Peyer's patch (tissue), 4 donors: ENCODE results near the gene ZNF831.

Experiments used
- POLR2A ChIP-seq, 2 donors: fragments of 450-650 bp; IDR thresholded peaks; one replicate each; pipeline ENCODE4 v1.5.1; 2017; ENCODE audit warnings: antibody characterized with exemption in 2 of 2, mild to moderate bottlenecking in 2 of 2, moderate library complexity in 2 of 2
- TF ChIP-seq, protein P1 (sequence below), 6 experiments: fragments of 450-650 bp in 4 of 6; fragments of 200-600 bp in 2 of 6; sonication (generic) in 1 of 6; IDR thresholded peaks; one replicate each; pipeline ENCODE4 v1.5.1; 2017 to 2019; ENCODE audit warnings: antibody characterized with exemption in 6 of 6, mild to moderate bottlenecking in 3 of 6, moderate library complexity in 1 of 6

DNA sequence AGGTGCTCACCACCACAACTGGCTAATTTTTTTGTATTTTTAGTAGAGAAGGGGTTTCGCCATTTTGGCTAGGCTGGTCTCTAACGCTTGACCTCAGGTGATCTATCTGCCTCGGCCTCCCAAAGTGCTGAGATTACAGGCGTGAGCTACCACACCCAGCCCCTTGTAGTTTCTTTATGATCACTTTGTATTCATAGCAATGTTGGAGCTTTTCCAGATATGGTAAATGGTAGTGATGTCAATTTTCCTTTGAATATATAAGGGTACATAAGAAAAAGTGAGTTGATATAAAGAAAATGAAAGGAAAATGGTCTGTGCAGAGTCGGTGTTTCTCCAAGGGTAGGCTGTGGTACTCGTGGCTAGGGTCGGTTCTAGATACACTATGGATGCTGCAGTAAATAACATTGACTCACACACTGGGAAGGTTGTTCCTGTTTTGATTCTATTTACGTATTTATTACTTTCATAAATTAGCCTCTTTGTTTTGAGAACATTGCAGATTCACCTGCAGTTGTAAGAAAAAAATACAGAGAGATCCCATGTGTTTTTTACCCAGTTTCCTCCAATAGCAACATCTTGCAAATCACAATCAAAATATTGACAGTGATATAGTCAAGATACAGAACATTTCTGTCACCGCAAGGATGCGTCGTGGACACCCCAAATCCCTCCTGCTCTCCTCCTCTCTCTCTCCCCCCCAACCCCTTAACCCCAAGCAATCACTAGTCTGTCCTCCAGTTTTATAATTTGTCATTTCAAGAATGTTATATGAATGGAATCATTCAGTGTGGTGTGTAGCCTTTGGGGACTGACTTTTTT lies 2.5 kb downstream of the ZNF831 start:
- peak in 1 of 2 donors; percentile 29 for TF ChIP-seq POLR2A (IDR thresholded peaks at IDR 0.05)
- TF ChIP-seq, protein P1, sequence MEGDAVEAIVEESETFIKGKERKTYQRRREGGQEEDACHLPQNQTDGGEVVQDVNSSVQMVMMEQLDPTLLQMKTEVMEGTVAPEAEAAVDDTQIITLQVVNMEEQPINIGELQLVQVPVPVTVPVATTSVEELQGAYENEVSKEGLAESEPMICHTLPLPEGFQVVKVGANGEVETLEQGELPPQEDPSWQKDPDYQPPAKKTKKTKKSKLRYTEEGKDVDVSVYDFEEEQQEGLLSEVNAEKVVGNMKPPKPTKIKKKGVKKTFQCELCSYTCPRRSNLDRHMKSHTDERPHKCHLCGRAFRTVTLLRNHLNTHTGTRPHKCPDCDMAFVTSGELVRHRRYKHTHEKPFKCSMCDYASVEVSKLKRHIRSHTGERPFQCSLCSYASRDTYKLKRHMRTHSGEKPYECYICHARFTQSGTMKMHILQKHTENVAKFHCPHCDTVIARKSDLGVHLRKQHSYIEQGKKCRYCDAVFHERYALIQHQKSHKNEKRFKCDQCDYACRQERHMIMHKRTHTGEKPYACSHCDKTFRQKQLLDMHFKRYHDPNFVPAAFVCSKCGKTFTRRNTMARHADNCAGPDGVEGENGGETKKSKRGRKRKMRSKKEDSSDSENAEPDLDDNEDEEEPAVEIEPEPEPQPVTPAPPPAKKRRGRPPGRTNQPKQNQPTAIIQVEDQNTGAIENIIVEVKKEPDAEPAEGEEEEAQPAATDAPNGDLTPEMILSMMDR (IDR thresholded peaks at IDR 0.05) = no peak
